HTERT RPE-1 (cell line): ENCODE measurements around the gene SLC15A4.
"Not testable (repeated sequence)": the region's sequence is repeated elsewhere in the genome, so short reads cannot be mapped to it uniquely, and the experiment has no call there.

Experiments used
- in situ Hi-C: fragments of 300-500 bp; cut with MboI; formaldehyde crosslinking; loops from 4 replicates; pipeline ENCODE4 v1.14.3; 2020; ENCODE audit warnings: low sequenced_read_pairs

The SLC15A4 gene

DNA sequence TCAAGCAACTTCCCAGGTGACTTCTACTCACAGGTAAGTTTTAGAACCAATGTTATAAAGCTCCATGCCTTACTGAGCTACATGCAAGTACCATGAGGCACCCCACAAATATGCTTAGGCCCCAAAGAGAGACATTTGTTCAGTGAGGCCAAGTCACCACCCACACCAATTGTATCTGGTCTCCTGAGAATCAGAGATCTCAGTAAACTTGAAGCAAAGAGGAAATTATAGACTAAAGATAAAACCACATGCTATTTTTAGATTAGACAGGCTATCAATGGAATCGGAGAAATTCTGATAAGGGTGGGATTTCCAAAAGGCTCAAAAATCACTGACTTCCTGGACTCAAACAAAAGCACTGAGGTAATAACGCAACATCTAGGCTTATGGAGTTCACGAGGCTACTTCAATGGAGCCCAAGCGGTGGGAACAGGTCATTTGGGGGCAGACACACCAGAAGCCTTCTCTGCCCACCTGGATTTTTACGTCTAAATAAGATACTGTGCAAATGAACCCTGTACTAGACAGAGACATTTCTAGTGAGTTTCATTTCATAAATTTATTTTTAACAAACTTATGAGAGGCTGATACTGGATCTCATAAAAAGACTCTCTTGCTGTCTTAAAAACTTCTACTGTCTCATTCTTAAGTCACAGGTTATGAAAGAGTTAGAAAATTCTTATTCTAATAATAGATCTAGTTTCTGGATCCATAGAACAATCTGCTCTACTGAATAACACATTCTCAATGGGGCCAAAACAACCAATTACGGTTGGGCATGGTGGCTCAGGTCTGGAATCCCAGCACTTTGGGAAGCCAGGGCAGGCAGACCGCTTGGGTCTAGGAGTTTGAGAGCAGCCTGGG lies 7.7 kb downstream of the SLC15A4 start:
- in situ Hi-C loops, result no loop called here

DNA sequence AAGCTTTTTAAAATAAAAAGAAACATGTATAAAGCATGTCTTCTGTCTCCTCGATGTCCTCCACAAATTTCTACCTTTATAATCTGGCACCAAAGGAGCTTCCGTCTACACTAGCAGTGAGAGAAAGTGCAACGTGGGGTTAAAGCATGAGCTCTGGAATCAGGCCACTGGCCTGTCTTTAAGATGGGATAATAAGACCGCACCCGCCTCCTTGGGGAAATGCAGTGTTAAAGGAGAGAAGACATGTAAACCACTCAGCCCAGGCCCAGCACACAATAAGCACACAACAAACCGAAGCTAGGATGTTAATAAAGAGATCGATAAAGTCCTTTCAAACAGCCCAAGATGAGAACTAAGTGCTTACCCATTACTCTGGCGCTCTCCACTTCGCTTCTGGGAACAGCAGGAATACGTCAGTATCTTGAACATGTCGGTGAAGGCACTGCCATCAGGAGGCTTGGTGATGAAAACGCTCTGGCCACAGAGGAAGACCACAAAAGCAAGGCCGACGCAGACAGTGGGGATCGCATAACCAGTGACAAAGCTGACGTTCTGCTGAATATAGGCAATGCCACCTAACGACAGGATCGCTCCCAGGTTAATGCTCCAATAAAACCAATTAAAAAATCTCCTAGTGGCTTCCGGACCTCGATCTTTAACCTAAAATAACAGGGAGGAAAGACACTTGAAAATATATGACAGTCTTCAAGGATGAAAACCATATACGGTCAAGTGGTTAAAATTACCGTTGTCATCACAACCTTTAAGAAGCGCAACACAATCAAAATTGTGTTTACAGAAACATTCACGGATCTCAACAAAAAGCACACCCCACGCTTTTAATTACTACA lies 9.1 kb downstream of the SLC15A4 start:
- in situ Hi-C loops, result no loop called here

DNA sequence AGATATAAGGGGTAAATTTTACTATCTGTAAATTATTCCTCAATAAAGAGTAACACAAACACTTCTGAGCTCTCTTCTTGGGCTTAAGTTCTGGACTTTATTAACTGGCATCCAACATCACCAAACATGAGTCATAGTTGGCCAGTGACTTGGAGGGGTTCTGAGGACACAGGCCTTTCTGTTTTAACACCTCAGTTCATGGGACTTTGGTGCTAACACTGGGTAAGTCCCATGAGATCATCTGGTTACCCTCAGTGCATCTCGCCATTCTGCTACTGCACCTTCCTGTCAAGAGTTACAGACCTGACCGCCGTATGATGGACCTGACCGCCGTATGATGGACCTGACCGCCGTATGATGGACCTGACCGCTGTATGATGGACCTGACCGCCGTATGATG lies 9.9 kb downstream of the SLC15A4 start:
- in situ Hi-C loops, result no loop called here

DNA sequence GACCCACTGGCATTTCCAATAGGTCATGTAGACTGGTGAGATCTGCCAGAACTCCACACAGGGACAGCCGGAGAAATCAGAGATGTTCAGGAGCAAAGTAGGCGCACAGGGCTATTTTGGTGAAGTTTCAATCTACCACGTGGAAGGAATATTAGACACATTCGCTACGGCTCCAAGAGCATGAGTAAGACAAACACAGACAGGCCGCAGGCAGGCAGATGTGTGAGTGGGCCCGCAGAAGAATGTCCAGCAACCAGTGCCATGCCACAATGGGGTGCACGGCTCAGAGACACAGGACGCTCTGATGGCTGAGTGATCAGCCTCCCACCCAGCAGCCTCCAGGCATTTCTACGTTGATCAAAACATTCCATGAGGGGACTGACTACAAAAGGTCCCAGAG lies 10.4 kb downstream of the SLC15A4 start:
- in situ Hi-C loops, result no loop called here

DNA sequence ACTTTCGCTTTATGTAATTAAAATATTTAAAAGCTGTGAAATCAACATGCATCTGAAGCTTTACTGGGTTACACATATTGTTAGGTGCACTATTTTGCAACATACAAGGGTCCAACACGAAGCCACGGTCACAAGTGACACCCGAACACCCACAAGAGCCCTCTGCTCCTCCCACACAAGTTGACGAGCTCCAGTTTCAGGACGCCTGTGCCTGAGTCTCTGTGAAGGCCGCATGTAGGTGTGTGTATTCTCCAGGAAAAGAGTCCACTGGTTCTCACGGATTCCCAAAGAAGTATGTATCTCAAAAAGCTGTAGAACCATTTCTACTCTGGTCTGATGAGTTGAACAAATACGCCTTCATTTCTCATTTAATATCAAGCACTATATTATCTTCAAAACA lies 12.0 kb downstream of the SLC15A4 start:
- in situ Hi-C loops, result no loop called here

DNA sequence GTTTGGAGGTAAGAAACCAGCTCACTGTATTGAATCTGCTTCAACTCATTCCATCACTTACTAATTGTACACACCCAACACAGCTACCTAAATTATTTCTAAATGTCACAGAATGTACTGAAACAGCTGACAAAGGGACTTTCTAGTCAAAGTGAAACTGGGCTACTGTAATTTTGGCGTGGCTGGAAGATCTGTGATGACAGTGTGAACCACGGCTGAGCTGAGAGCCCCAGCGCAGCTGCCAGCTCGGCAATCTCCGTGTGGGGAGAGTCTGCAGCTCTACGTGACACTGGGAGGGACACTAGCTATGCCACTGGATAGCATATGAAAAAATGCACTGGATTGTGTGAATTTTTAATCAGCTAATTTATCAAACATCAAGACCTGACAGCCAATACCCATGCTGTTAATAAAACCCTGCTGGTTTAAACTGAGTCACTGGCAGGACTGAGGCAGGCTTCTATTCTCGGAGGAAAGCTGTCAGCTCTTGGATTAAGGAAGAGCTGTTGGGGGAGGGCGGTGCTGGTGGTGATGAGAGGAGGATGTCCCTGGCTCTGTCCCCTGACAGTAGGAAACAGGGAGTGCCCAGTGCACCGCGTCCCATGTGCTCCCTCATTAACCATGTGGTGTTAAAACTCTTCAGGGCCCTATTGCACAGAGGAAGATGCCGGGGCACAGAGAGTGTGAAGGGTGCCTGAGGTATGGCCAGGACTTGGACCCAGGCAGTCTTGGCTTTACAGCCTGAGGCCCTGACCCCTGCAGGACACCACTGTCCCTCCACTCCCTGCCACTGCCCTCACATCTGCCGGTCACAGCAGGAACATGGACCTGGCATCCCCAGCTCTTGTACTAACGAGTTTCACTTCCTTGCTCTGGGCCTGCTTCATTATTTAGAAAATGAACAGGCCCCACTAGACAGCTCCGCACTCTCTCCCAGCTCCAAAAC lies 13.3 kb downstream of the SLC15A4 start:
- in situ Hi-C loops, result no loop called here

DNA sequence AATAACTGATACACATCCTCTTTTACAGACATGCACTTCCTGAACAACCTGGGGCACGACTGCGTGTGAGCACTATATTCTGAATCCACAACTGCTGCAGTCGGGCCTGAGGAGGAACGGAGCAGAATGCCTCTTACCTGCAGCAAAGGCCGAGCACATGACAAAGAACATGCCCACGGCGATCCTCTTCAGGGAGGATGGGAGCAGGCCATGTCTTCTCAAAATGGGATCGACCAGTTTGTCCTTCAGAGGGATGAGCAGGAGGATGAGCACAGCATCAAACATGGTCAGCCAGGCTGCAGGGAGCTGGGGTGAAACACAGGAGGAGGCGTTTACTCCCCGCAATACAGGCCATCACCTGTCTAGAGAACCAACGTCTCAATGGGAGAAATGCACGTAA lies 15.1 kb downstream of the SLC15A4 start:
- in situ Hi-C loops, result no loop called here

DNA sequence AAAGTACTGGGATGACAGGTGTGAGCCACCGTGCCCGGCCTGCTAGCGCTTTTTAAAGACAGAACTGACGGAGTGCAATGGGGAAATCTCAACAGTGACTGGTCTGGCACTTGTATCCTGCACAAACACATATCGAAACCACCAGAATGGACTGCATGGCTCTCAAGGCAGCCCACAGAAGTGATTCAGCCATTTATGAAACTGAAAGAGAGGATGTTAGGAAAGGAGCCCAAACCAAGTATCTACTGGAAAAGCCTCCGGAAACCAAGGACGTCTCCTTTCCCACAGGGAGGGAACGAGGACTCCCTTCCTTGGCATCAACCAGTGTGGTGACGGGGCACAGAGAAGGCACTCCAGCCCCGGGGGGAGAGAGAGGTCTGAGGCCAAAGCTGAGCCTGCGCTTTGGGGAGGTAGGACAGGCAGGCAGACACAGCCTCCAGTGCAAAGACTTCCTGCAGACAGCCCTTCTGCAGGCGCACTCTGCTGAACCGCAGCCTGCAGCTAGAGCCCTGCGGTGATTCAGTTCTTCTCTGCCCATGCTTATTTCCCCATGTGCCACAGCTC lies 16.5 kb downstream of the SLC15A4 start:
- in situ Hi-C loops, result no loop called here

DNA sequence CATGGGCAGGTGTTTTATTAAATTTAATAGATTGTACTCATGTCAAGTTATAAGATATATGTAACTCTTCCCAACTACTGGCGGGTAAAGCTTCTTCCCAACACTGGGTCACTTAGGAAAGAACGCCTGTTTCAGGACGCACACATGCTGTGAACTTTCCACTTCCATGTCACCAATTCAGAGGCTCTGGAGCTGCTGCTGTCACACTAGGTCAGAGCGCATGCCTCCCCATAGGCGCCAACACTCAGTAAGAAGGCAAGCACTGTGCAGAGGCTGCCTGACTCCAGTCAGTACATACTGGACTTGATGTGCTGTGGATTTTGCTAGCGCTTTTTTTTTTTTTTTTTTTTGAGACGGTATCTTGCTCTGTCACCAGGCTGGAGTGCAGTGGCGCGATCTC lies 17.2 kb downstream of the SLC15A4 start:
- in situ Hi-C loops, result no loop called here

DNA sequence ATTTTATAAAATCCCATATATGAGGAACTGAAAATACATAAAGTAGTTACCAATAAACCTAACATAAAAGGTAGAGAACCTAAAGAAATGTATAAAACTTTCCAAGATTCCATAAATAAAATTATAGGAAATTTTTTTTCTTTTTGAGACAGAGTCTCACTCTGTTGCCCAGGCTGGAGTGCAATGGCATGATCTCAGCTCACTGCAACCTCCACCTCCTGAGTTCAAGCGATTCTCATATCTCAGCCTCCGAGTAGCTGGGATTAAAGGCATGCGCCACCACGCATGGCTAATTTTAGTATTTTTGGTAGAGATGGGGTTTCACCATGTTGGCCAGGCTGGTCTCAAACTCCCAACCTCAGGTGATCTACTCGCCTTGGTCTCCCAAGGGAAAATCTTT lies 18.4 kb downstream of the SLC15A4 start:
- in situ Hi-C loops, result not testable (repeated sequence)

DNA sequence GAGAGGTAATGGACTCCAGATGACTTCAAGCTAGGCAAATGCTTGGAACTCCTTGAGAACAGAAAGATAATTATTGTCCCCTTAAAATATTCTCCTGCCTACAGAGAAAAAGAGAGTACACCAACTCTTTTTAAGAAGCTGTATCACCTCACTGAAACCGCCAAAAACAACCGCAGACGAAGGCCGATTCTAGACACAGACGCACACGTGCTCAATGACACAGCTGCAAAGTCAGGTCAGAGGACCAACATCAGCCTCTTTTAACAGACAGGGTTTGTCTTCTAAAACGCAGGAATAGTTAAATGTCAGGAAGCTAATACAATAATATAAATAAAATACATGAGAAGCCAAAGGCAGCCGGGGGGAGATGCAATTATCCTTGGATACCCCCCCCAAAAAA lies 19.0 kb downstream of the SLC15A4 start:
- in situ Hi-C loops, result no loop called here

DNA sequence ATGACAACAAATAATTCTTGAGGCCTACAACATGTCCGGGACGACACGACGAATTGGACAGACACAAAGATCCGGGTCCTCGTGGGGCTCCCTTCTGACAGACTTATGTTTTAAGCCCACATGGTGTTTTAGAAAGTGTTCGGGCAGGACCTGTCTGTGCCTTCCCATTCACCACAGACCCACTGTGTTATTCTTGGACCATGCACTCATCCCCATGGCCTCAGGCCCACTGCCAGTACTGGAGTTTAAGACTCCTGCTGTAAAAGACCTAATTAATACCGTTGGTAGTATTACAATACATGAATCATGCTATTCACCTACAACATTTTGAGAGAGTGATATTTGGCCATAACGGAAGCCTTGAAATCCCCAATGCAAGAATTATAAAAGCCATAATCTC lies 20.0 kb downstream of the SLC15A4 start:
- in situ Hi-C loops, result no loop called here

DNA sequence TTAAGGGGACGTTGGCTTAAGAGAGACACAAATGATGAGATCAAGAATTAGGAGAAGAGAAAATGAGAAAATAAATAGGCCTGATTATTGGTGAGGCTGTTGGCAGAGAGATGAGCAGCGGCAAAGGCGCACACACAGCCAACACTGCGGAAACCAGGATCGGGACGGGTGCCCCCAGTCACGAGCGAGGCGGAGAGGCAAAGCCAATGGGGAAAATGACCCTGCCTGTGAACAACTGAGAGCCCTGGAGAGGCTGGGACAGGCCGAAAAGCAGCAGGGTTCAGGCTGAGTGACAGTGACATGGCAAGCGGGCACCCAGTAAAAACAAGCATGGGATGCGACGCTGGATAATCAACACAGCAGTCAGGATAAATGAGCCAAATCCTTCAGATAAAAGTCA lies 21.0 kb downstream of the SLC15A4 start:
- in situ Hi-C loops, result no loop called here

DNA sequence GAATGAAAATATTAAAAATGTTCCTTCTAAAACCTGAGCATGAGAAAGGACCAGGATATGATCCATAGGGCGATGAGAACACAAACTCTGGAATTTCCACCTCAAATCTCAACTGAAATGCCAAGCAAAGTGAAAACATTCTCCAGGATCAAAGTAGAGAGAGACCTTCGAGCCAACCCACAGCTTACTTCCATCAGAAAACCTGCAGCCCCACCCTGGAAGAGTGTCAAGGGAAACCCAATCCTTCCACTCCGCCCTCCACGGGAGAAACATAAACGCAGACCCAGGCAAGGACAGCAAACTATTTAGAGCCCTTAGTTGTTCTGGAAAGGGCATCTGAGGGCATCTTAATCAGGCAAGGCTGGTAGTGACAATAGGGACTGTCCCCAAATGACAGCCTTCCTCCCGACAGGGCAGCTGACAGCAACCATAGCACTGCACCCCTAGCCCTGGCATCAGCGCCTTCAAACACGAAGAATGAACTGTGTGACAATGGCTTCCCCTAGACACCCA lies 21.8 kb downstream of the SLC15A4 start:
- in situ Hi-C loops, result no loop called here

DNA sequence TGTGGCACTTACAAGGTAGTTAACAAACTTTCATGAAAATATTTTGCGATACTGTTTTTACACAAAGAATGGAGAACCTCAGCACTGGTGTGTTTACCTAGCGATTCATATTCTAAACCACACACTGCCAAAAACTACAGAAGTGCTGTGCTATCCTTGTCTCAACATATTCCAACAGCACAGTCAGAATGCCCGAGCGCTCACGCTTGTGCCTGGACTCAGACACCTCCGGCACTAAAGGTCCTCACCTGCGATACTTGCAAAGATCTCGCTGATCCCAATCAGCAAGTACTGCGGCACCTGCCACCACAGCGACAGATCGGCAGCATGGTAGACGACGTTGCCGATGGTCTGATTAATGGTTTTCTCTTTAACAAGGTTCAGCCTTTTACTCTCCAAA lies 23.2 kb downstream of the SLC15A4 start:
- in situ Hi-C loops, result no loop called here

DNA sequence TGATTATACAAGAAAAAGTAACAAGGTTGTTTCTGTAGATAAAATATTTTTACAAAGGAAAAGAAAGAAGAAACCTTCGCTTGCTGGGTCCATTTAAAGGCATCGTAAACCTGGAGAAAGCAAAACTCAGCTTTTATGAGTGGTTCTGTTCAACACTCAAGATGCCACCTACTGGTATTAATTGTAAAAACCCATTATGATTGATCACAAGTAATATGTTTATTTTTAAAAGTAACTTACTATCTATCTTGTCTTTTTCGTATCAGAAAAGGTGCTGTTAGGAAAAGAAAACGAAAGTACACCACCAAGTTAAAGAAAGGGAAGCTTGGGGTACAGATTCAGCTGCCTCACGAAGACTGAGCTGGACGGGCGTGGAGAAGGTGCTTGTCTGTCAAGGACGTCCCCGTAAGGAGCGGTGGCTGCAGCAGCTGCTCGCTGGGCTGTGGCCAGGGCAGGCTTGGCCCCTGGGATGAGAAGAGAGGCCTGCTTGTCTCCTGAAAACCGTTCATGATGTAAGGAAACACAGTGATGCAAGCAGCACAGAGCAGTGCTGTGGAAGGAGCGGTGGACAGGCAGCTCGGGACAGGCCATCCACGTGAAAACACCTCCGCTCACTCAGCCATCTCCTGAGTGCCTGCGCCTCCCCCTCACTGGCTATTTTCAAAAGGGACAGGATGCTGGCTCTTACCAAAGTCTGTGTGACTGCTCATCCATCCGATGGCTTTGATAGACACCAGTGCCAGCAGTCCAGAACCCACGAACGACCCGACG lies 25.0 kb downstream of the SLC15A4 start:
- in situ Hi-C loops, result no loop called here

DNA sequence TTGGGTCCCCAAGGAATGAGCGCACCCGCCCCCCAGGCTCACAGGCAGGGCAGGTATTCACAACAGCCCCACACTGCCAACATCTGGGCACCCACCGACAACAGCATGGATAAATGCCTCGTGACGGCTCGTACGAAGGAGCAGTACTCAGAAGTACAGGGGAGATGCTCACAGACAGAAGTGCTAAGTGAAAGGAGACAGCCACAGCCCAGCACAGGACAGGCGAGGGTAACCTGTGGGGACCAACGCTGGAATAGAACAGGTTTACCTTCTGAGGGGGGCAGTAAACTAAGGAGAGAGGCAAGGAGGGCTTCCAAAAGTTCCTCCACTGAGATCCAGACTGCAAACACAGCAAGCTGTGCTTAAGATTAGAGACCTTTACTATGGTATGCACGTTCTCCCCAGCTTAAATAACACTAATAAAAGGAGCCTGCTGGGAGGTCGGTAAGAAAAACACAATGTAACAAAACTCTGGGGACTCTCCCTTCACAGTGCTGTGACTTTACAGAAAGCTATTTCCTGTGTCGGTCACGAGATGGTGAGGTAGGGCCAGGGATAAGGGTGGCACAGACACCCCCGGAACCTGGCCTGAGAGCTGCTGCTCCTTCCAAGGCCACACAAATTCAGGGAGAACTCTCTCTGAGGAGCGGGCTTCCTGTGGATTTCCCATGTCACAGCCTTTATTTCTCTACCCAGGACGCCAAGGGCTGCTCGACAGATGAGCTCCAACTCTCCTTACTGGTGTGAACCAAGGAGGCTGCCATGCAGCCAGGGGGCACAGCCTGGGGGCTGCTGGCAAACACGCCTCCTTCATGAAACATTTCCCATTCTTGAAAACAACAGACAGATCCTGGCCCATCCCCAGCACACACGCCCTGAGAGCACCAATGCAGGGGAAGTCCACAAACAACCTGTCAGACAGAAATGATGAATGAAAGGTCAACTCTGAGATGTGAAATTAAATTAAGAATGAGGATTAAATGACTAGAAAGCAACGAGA lies 26.3 kb downstream of the SLC15A4 start:
- in situ Hi-C loops, result no loop called here

DNA sequence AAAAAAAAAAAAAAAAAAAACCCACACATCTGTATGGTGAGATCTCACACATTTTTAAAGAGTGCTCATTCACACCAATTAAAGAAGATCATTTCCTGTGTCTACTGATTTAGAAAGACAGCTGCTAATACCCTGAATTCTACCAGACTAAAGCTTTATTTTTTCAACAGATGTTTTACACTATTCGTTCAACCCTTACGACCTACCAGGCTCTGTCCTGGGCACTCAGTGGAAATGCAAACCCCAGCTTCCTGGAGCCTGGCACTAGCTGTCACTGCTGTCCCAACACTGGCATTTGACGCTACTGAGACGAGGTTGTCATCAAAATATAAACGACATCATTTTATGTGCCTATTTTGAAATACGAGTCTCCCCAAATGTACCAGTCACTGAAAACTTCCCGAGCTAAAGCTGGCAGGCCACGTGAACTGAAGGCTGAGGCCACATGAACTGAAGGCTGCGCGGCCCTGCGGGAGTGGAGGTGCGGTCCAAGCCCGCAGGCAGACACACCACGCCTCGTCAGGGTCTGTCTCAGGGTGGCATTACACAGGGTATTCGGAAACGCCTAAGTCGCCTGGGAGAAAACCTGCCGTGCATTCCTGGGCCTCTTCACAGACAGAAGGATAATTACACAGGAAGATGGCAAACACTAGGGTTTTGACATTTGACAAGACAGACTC lies 27.2 kb downstream of the SLC15A4 start:
- in situ Hi-C loops, result no loop called here
